Measurements from ENCODE around the gene RPP14.

DNA sequence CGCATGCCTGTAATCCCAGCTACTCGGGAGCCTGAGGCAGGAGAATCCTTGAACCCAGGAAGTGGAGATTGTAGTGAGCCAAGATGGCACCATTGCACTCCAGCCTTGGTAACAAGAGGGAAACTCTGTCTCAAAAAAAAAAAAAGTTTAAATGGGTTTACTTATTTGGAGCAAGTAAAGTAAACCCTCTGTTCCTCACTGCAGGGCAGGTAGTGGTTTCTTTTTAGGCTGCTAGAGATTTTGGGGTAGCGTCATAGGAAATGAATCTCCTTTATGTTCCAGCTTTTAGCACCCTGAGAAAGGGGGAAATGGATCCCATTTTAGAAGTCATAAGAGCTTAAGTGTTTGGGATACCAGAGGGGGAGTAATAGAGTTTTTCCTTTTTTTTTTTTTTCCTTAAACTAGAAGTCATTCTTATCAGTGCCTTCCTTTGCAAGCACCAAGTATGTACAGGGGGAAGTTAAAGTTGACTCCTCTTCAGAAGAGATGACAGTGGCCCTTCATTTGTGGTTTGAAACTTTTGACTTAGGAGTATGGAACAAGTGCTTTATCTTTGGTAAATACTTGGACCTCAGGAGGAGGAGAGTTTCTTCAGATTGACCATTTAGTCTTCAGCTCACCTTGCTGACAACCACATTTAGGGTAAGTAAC is 34.7 kb downstream of the RPP14 start:
- TF ChIP-seq, protein P1, sequence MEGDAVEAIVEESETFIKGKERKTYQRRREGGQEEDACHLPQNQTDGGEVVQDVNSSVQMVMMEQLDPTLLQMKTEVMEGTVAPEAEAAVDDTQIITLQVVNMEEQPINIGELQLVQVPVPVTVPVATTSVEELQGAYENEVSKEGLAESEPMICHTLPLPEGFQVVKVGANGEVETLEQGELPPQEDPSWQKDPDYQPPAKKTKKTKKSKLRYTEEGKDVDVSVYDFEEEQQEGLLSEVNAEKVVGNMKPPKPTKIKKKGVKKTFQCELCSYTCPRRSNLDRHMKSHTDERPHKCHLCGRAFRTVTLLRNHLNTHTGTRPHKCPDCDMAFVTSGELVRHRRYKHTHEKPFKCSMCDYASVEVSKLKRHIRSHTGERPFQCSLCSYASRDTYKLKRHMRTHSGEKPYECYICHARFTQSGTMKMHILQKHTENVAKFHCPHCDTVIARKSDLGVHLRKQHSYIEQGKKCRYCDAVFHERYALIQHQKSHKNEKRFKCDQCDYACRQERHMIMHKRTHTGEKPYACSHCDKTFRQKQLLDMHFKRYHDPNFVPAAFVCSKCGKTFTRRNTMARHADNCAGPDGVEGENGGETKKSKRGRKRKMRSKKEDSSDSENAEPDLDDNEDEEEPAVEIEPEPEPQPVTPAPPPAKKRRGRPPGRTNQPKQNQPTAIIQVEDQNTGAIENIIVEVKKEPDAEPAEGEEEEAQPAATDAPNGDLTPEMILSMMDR (conservative IDR thresholded peaks at IDR 0.05; ENCODE audit: low read length): no peak
- no peak for TF ChIP-seq EZH2phosphoT487 (IDR thresholded peaks at IDR 0.05; ENCODE audit: borderline replicate concordance, low read depth, low read length)

Data from OCI-LY7 (cell line).